ENCODE measurements around the gene KAT7. TPM values are rescaled to one million over a fixed set of nuclear protein-coding genes. Genes with fewer than 3 reads are reported as not detected.
A peak's percentile ranks its signal among the peaks of the same experiment; 100 is the strongest.

The KAT7 gene
- total RNA-seq (2014; rRNA removed; shearing (Covaris generic)) (187 and 226 TPM in 2 replicates), polyA plus RNA-seq (2016; fragmentation: Nextera tagmentation; extraction: Ambion mirVana) (30.5 and 31.0 TPM in 2 replicates)
- long read RNA-seq, full-length matches to known transcripts = 2 of 40 reads
- long read RNA-seq, partial matches to known transcripts = 5 of 40 reads
- long read RNA-seq, other reads (novel, unspliced or antisense) = 33 of 40 reads

GRCh38 chr17:49788478-49789242, at the start of gene KAT7:
KAT7 (plus strand) TSS chr17:49788681; CDS start chr17:49788835, 154 bp downstream.
- Histone ChIP-seq H4K20me1 (replicated peaks; ENCODE audit: insufficient read depth) (peaks cover 25% of the 10 kb centered on the region), H2AFZ (no peak within 1 kb of the TSS), H3K27me3 (ENCODE audit: insufficient read depth) (peaks cover 25% of the 10 kb centered on the region; the same call in 1 of the 2 replicates), H3K4me2 (peak within 1 kb of the TSS; percentile 92), H3F3A (replicated peaks; ENCODE audit: low read depth) (no peaks in the 10 kb centered on the region), H3K4me3 (peak within 1 kb of the TSS; percentile 68), H3K9me2 (ENCODE audit: insufficient read depth) (no peaks in the 10 kb centered on the region), H3K79me2 (replicated peaks; ENCODE audit: insufficient read depth) (peaks cover 44% of the 10 kb centered on the region), H3K4me1 (ENCODE audit: insufficient read depth) (peaks cover 10% of the 10 kb centered on the region), H3K36me3 (ENCODE audit: insufficient read depth) (peaks cover 14% of the 10 kb centered on the region; the same call in 1 of the 2 replicates), H3K27ac (ENCODE audit: low read depth) (peak within 1 kb of the TSS; percentile 89)
- Mint-ChIP-seq H3K4me1 (peaks cover 19% of the 10 kb centered on the region), H3K36me3 (ENCODE audit: low read depth) (peaks cover 36% of the 10 kb centered on the region), H3K27ac (peak within 1 kb of the TSS; percentile 99), H3K27me3 (ENCODE audit: insufficient read depth, low read depth, poor library complexity) (peaks cover 10% of the 10 kb centered on the region), H3K9me3 (no peaks in the 10 kb centered on the region; the same call in 2 of the 3 replicates), H3K4me3 (peak within 1 kb of the TSS; percentile 84)
- TF ChIP-seq, protein P1, sequence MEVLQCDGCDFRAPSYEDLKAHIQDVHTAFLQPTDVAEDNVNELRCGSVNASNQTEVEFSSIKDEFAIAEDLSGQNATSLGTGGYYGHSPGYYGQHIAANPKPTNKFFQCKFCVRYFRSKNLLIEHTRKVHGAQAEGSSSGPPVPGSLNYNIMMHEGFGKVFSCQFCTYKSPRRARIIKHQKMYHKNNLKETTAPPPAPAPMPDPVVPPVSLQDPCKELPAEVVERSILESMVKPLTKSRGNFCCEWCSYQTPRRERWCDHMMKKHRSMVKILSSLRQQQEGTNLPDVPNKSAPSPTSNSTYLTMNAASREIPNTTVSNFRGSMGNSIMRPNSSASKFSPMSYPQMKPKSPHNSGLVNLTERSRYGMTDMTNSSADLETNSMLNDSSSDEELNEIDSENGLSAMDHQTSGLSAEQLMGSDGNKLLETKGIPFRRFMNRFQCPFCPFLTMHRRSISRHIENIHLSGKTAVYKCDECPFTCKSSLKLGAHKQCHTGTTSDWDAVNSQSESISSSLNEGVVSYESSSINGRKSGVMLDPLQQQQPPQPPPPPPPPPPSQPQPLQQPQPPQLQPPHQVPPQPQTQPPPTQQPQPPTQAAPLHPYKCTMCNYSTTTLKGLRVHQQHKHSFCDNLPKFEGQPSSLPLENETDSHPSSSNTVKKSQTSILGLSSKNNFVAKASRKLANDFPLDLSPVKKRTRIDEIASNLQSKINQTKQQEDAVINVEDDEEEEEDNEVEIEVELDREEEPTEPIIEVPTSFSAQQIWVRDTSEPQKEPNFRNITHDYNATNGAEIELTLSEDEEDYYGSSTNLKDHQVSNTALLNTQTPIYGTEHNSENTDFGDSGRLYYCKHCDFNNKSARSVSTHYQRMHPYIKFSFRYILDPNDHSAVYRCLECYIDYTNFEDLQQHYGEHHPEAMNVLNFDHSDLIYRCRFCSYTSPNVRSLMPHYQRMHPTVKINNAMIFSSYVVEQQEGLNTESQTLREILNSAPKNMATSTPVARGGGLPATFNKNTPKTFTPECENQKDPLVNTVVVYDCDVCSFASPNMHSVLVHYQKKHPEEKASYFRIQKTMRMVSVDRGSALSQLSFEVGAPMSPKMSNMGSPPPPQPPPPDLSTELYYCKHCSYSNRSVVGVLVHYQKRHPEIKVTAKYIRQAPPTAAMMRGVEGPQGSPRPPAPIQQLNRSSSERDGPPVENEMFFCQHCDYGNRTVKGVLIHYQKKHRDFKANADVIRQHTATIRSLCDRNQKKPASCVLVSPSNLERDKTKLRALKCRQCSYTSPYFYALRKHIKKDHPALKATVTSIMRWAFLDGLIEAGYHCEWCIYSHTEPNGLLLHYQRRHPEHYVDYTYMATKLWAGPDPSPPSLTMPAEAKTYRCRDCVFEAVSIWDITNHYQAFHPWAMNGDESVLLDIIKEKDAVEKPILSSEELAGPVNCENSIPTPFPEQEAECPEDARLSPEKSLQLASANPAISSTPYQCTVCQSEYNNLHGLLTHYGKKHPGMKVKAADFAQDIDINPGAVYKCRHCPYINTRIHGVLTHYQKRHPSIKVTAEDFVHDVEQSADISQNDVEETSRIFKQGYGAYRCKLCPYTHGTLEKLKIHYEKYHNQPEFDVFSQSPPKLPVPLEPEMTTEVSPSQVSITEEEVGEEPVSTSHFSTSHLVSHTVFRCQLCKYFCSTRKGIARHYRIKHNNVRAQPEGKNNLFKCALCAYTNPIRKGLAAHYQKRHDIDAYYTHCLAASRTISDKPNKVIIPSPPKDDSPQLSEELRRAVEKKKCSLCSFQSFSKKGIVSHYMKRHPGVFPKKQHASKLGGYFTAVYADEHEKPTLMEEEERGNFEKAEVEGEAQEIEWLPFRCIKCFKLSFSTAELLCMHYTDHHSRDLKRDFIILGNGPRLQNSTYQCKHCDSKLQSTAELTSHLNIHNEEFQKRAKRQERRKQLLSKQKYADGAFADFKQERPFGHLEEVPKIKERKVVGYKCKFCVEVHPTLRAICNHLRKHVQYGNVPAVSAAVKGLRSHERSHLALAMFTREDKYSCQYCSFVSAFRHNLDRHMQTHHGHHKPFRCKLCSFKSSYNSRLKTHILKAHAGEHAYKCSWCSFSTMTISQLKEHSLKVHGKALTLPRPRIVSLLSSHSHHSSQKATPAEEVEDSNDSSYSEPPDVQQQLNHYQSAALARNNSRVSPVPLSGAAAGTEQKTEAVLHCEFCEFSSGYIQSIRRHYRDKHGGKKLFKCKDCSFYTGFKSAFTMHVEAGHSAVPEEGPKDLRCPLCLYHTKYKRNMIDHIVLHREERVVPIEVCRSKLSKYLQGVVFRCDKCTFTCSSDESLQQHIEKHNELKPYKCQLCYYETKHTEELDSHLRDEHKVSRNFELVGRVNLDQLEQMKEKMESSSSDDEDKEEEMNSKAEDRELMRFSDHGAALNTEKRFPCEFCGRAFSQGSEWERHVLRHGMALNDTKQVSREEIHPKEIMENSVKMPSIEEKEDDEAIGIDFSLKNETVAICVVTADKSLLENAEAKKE (CRISPR knock-in tag; IDR thresholded peaks at IDR 0.05) = no peak
- no peak for TF ChIP-seq JUNB (IDR thresholded peaks at IDR 0.05; ENCODE audit: unreplicated experiment)
- peak; percentile 96 for TF ChIP-seq ETS1 (IDR thresholded peaks at IDR 0.05)
- TF ChIP-seq REST (IDR thresholded peaks at IDR 0.05; ENCODE audit: unreplicated experiment) = no peak
- TF ChIP-seq NANOG (IDR thresholded peaks at IDR 0.05; ENCODE audit: borderline replicate concordance) = no peak
- no peak for TF ChIP-seq EZH2phosphoT487 (IDR thresholded peaks at IDR 0.05; ENCODE audit: unreplicated experiment)
- TF ChIP-seq EZH2 (IDR thresholded peaks at IDR 0.05; ENCODE audit: low read depth, unreplicated experiment) = no peak
- no peak for TF ChIP-seq ZNF114 (CRISPR knock-in tag; IDR thresholded peaks at IDR 0.05)
- TF ChIP-seq, protein P2, sequence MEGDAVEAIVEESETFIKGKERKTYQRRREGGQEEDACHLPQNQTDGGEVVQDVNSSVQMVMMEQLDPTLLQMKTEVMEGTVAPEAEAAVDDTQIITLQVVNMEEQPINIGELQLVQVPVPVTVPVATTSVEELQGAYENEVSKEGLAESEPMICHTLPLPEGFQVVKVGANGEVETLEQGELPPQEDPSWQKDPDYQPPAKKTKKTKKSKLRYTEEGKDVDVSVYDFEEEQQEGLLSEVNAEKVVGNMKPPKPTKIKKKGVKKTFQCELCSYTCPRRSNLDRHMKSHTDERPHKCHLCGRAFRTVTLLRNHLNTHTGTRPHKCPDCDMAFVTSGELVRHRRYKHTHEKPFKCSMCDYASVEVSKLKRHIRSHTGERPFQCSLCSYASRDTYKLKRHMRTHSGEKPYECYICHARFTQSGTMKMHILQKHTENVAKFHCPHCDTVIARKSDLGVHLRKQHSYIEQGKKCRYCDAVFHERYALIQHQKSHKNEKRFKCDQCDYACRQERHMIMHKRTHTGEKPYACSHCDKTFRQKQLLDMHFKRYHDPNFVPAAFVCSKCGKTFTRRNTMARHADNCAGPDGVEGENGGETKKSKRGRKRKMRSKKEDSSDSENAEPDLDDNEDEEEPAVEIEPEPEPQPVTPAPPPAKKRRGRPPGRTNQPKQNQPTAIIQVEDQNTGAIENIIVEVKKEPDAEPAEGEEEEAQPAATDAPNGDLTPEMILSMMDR (conservative IDR thresholded peaks at IDR 0.05; ENCODE audit: low read depth in 2 of 2) = no peak
- TF ChIP-seq ZNF331 (CRISPR knock-in tag; IDR thresholded peaks at IDR 0.05; ENCODE audit: low read depth) = no peak
- peak; percentile 95 for TF ChIP-seq CREB1 (CRISPR knock-in tag; IDR thresholded peaks at IDR 0.05; ENCODE audit: low read depth)
- peak; percentile 92 for TF ChIP-seq POLR2AphosphoS5 (IDR thresholded peaks at IDR 0.05; ENCODE audit: low read depth)
- no peak for TF ChIP-seq STAT1 (IDR thresholded peaks at IDR 0.05; ENCODE audit: unreplicated experiment)
- ATAC-seq = peak; percentile 94
- peak; percentile 100 for DNase-seq (ENCODE audit: low spot score)
